Ectodermal cell (in vitro differentiated cells): ENCODE results near the gene EMILIN2. TPM values are rescaled to one million over a fixed set of nuclear protein-coding genes. Genes with fewer than 3 reads are reported as not detected.
"Not testable (repeated sequence)": the region's sequence is repeated elsewhere in the genome, so short reads cannot be mapped to it uniquely, and the experiment has no call there.

Source experiments
- H3K27ac ChIP-seq: 2 replicates; pipeline ENCODE4 v1.7.0; 2013; ENCODE audit warnings: mild to moderate bottlenecking, low read depth, low read length; ENCODE audit not compliant: insufficient read depth, poor library complexity, severe bottlenecking
- H3K27me3 ChIP-seq: 2 replicates; pipeline ENCODE4 v1.7.0; 2013; ENCODE audit warnings: mild to moderate bottlenecking, low read length; ENCODE audit not compliant: insufficient read depth, control insufficient read depth, poor library complexity, severe bottlenecking
- H3K36me3 ChIP-seq: one replicate; pipeline ENCODE4 v1.7.0; 2013; ENCODE audit warnings: low read length; ENCODE audit not compliant: control insufficient read depth, insufficient read depth
- H3K4me1 ChIP-seq: one replicate; pipeline ENCODE4 v1.7.0; 2013; ENCODE audit warnings: low read length; ENCODE audit not compliant: control insufficient read depth, insufficient read depth
- H3K4me3 ChIP-seq: 2 replicates; pipeline ENCODE4 v1.7.0; 2013; ENCODE audit warnings: low read depth, low read length, control low read depth; ENCODE audit not compliant: insufficient read depth
- H3K9me3 ChIP-seq: 2 replicates; pipeline ENCODE4 v1.7.0; 2013; ENCODE audit warnings: mild to moderate bottlenecking, low read length, moderate library complexity; ENCODE audit not compliant: control insufficient read depth
- WGBS, 2 experiments: methylation state at CpG; one replicate each; pipeline ENCODE4 v1.1.7; 2013; ENCODE audit warnings: missing lambda C conversion rate in 2 of 2; 5-methylcytosine and 5-hydroxymethylcytosine counted together
- polyA plus RNA-seq, 4 experiments: library from polyadenylated mRNA; stranded (reverse); fragments of 50-300 nt; gene quantifications; one replicate each; pipeline ENCODE4 v1.2.3, GENCODE V29; 2013

The EMILIN2 gene
- 7.4 TPM for polyA plus RNA-seq (2013, experiment 1 of 4)
- polyA plus RNA-seq (2013, experiment 2 of 4) = 10.4 TPM
- polyA plus RNA-seq (2013, experiment 3 of 4) = 10.7 TPM
- polyA plus RNA-seq (2013, experiment 4 of 4) = 10.3 TPM

- no peaks in the 10 kb centered on the region for H3K36me3 ChIP-seq
- H3K27ac ChIP-seq = no peak within 1 kb of the TSS
- peak within 1 kb of the TSS; percentile 50 for H3K4me3 ChIP-seq
- 0 to 1% methylated on average over 80 of the region's 80 CpGs for WGBS, 2 experiments
- H3K27me3 ChIP-seq = peaks cover 61% of the 10 kb centered on the region
- peaks cover 7% of the 10 kb centered on the region for H3K4me1 ChIP-seq
- no peaks in the 10 kb centered on the region for H3K9me3 ChIP-seq
Observed at GRCh38 chr18:2846636-2847316, at the start of gene EMILIN2. Gene EMILIN2 (plus strand): TSS chr18:2847006. CDS start chr18:2847189, 183 bp downstream.

DNA sequence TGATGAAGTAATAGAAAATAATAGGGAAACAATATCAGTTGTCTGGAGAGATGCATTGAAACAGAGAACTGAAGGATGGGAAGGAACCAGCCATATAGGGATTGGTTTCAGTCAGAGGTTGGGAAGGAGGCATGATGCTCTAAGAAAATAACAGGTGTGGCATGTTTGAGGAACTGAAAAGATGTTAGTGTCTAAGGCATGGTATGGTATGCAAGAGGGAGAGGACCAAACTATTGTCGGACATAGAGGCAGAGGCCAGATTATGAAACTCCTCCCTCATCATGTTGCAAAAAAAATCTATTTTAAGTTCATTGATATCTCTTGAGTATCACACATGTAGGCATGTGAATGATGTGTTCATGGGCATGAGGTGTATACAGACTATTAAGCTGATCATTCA is 48.9 kb upstream of the EMILIN2 start:
- Histone ChIP-seq H3K27ac (no peak overlapping the region), H3K4me1 (no peaks in the 10 kb centered on the region), H3K9me3 (no peaks in the 10 kb centered on the region), H3K36me3 (peaks cover 13% of the 10 kb centered on the region), H3K4me3 (no peak overlapping the region), H3K27me3 (no peaks in the 10 kb centered on the region)
- 100% methylated on average over 1 of the region's 1 CpG; no CpG with 5 or more reads in 1 of the 2 experiments for WGBS, 2 experiments

DNA sequence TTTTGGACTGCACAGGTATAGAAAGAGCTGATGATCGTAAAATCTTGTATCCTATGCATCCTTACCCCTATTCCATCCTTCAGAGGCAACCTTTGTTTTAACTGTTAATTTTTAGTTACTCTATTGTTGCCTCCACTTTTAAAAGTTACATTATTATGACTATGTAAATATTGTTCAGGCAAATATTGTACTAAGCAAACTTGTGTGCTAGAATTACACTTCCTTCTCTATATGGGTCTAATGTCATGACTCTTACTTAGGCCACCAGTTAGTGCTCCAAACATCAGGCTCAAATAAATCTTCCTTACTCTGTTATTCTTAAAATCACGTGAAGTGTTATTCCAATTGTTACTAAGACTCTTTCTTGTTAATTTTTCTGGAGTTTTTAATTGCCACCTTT is 47.4 kb upstream of the EMILIN2 start:
- no peaks in the 10 kb centered on the region for H3K27me3 ChIP-seq
- H3K9me3 ChIP-seq = no peaks in the 10 kb centered on the region
- 98 to 100% methylated on average over 1 to 2 of the region's 2 CpGs for WGBS, 2 experiments
- H3K4me3 ChIP-seq = no peak overlapping the region
- no peaks in the 10 kb centered on the region for H3K4me1 ChIP-seq
- no peak overlapping the region for H3K27ac ChIP-seq
- peaks cover 13% of the 10 kb centered on the region for H3K36me3 ChIP-seq

DNA sequence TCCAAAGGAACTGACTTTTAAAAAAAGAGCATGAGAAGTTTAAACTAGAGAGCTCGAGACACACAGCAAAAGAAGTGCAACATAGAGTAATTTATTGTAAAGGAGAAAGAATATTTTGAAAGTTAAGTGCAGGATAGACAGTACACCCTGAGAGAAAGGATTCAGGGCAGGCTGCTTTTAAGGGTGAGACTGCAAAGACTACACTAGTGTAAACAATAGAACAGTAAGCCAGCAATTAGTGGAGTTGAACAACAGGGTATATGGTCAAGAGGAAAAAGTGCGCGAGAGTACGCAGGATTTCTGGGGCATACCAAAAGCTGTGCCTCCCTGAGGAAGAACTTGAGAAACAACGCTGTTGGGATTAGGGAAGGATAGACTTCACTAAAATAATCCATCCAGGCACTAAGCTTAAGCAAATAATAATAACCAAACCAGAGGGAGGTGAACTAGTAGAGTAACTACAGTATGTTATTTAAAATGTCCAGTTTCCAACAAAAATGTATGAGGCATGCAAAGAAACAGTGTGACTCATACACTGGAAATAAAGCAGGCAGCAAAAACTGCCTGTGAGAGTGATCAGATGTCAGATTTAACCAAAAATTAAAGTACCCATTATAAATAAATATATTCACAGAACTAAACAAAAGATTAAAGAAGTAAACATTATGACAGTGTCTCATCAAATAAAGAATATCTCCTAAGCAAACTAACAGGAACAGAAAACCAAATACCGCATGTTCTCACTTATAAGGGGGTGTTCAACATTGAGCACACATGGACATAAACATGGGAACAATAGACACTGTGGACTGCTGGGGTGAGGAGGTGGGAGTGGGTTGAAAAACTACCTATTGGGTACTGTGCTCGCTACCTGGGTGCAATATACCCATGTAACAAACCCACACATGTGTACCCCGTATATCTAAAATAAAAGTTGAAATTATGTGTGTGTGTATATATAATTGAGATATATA is 40.5 kb upstream of the EMILIN2 start:
- Histone ChIP-seq H3K4me1 (no peaks in the 10 kb centered on the region), H3K27ac (no peak overlapping the region), H3K36me3 (no peaks in the 10 kb centered on the region), H3K9me3 (no peaks in the 10 kb centered on the region), H3K27me3 (no peaks in the 10 kb centered on the region), H3K4me3 (no peak overlapping the region)
- WGBS, 2 experiments = 92 to 93% methylated on average over 5 to 6 of the region's 8 CpGs

DNA sequence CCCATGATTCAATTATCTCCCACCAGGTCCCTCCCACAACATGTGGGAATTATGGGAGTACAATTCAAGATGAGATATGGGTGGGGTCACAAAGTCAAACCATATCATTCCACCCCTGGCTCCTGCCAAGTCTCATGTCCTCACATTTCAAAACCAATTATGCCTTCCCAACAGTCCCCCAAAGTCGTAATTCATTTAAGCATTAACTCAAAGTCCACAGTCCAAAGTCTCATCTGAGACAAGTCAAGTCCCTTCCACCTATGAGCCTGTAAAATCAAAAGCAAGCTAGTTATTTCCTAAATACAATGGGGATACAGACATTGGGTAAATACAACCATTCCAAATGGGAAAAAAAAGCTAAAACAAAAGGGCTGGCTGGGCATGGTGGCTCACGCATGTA is 38.2 kb upstream of the EMILIN2 start:
- not testable (repeated sequence) for H3K4me1 ChIP-seq, H3K27me3 ChIP-seq, H3K4me3 ChIP-seq, H3K27ac ChIP-seq, H3K36me3 ChIP-seq, H3K9me3 ChIP-seq
- 92 to 93% methylated on average over 2 of the region's 2 CpGs for WGBS, 2 experiments

GRCh38 chr18:2809666-2810183 is 37.1 kb upstream of the EMILIN2 start:
- not testable (repeated sequence) for H3K4me3 ChIP-seq, H3K36me3 ChIP-seq, H3K9me3 ChIP-seq, H3K27ac ChIP-seq, H3K4me1 ChIP-seq, H3K27me3 ChIP-seq
- WGBS, 2 experiments = 84 to 85% methylated on average over 6 of the region's 6 CpGs

DNA sequence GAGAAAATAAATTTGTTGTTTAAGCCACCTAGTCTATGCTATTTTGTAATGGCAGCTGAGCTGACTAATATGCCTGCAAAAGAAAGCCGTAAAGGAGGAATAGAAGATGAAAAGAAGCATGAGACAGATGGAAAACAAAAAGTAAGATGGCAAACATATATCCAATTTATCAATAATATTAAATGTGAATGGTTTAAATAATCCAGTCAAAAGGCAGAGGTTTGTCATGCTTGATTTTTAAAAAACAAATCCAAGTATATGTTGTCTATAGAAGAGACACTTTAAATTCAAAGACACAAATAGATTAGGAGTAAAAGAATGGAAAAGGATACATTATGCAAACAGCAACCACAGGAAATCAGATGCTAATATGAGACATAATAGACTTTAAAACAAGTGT is 35.4 kb upstream of the EMILIN2 start:
- no peaks in the 10 kb centered on the region for H3K9me3 ChIP-seq
- H3K36me3 ChIP-seq = no peaks in the 10 kb centered on the region
- no peaks in the 10 kb centered on the region for H3K27me3 ChIP-seq
- WGBS, 2 experiments = 87 to 100% methylated on average over 1 of the region's 1 CpG
- H3K27ac ChIP-seq = no peak overlapping the region
- no peak overlapping the region for H3K4me3 ChIP-seq
- no peaks in the 10 kb centered on the region for H3K4me1 ChIP-seq

GRCh38 chr18:2814928-2815327 is 31.9 kb upstream of the EMILIN2 start:
- Histone ChIP-seq H3K27ac (no peak overlapping the region), H3K4me1 (no peaks in the 10 kb centered on the region), H3K4me3 (no peak overlapping the region), H3K27me3 (no peaks in the 10 kb centered on the region), H3K36me3 (no peaks in the 10 kb centered on the region), H3K9me3 (no peaks in the 10 kb centered on the region)
- WGBS, 2 experiments = 100% methylated on average over 1 of the region's 2 CpGs

DNA sequence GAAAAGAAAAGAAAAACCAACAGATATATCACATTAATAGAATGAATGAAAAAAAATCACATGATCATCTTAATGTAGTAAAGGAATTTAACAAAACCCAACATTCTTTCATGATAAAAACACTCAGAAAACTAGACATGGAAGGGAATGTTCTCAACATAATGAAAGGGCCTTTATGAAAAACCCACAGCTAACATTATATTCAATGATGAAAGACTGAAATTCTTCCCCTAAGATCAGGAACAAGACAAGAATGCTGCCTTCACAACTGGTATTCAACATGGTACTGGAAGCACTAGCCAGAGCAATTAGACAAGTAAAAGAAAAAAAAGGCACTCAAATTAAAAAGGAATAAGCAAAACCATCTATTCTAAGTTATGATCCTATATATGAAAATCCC is 28.5 kb upstream of the EMILIN2 start:
- Histone ChIP-seq H3K4me1 (no peaks in the 10 kb centered on the region), H3K27me3 (no peaks in the 10 kb centered on the region), H3K36me3 (no peaks in the 10 kb centered on the region), H3K4me3 (no peak overlapping the region), H3K9me3 (no peaks in the 10 kb centered on the region), H3K27ac (no peak overlapping the region)

DNA sequence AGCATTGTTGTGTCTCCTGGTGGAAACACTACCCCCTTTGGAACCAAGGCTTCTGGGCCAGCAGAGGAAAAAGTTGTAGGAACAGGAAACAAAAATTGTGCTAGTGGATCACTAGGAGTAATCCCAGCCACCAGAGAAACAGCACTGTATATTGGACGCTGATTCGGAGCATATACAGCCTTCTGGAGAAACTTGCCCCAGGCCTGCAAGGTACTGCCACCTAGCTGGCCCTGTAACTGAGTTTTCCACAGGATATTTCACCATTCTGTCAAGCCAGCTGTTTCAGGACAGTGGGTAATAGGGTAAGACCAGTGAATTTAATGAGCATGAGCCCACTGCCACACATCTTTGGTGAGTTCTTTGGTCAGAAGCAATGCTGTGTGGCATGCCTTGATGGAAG is 25.1 kb upstream of the EMILIN2 start:
- 91 to 99% methylated on average over 2 of the region's 2 CpGs for WGBS, 2 experiments
- no peak overlapping the region for H3K4me3 ChIP-seq
- H3K4me1 ChIP-seq = no peaks in the 10 kb centered on the region
- H3K27me3 ChIP-seq = no peaks in the 10 kb centered on the region
- no peaks in the 10 kb centered on the region for H3K36me3 ChIP-seq
- no peak overlapping the region for H3K27ac ChIP-seq
- H3K9me3 ChIP-seq = no peaks in the 10 kb centered on the region
